Spinal cord (tissue), 10 donors: ENCODE results near the gene ADARB2. TPM values are rescaled to one million over a fixed set of nuclear protein-coding genes. Genes with fewer than 3 reads are reported as not detected.

Experiments
- DNase-seq, 6 donors: peaks; one replicate each; pipeline versions ENCODE4 v3.0.0 to v3.0.0-alpha.2; 2013 to 2015; ENCODE audit warnings: low spot score in 6 of 6, low read depth in 4 of 6
- H3K27ac ChIP-seq: one replicate; pipeline ENCODE4 v1.5.1; 2013; ENCODE audit warnings: low read depth, low read length, control low read depth
- H3K27me3 ChIP-seq: one replicate; pipeline ENCODE4 v1.6.1; 2013; ENCODE audit warnings: low read length; ENCODE audit not compliant: control insufficient read depth, insufficient read depth
- H3K36me3 ChIP-seq: one replicate; pipeline ENCODE4 v1.6.1; 2013; ENCODE audit warnings: low read length; ENCODE audit not compliant: control insufficient read depth, insufficient read depth
- H3K4me1 ChIP-seq: one replicate; pipeline ENCODE4 v1.6.1; 2013; ENCODE audit warnings: low read length; ENCODE audit not compliant: control insufficient read depth, insufficient read depth
- H3K4me3 ChIP-seq: one replicate; pipeline ENCODE4 v1.5.1; 2013; ENCODE audit warnings: low read depth, low read length, control low read depth
- H3K9me3 ChIP-seq: one replicate; pipeline ENCODE4 v1.6.1; 2013; ENCODE audit warnings: low read length; ENCODE audit not compliant: control insufficient read depth, insufficient read depth
- WGBS: methylation state at CpG from one replicate; pipeline ENCODE4 v1.1.5; 2013; ENCODE audit warnings: missing lambda C conversion rate; ENCODE audit not compliant: insufficient coverage; 5-methylcytosine and 5-hydroxymethylcytosine counted together
- polyA plus RNA-seq, 2 donors: library from polyadenylated mRNA; unstranded; fragments of 120-200 nt; gene quantifications; one replicate each; pipeline ENCODE4 v1.2.1, GENCODE V29; 2013; ENCODE audit not compliant: insufficient read length in 2 of 2
- total RNA-seq, 2 donors: library from RNA; depleted of rRNA in 1 of 2; stranded (reverse); fragments of 120-200 nt in 1 of 2; fragments of >200 nt in 1 of 2; gene quantifications; one replicate each; pipeline versions ENCODE4 v1.2.3 to v1.2.4, GENCODE V29; 2013 to 2014
- donor health status: healthy.

The ADARB2 gene
- total and polyA plus RNA-seq, 4 donors, result 4.1 to 11.2 (median 8.3) TPM

- DNase-seq, result no peak
- Histone ChIP-seq H3K4me1 (peaks cover 21% of the 10 kb centered on the region), H3K27me3 (no peaks in the 10 kb centered on the region), H3K4me3 (no peak overlapping the region), H3K9me3 (no peaks in the 10 kb centered on the region), H3K36me3 (peaks cover 6% of the 10 kb centered on the region), H3K27ac (no peak overlapping the region)
Measured at GRCh38 chr10:1669433-1669832, 67.9 kb downstream of the ADARB2 start.

- no peak for DNase-seq
- H3K27me3 ChIP-seq, result no peaks in the 10 kb centered on the region
- peaks cover 26% of the 10 kb centered on the region for H3K4me1 ChIP-seq
- H3K4me3 ChIP-seq, result no peak overlapping the region
- no peak overlapping the region for H3K27ac ChIP-seq
- H3K36me3 ChIP-seq, result peaks cover 6% of the 10 kb centered on the region
- 80% methylated on average over 2 of the region's 5 CpGs for whole genome bisulfite sequencing
- H3K9me3 ChIP-seq, result no peaks in the 10 kb centered on the region
Measured at GRCh38 chr10:1668399-1668798, 68.9 kb downstream of the ADARB2 start.

GRCh38 chr10:1667392-1667791 is 69.9 kb downstream of the ADARB2 start:
- Histone ChIP-seq H3K4me1 (peaks cover 26% of the 10 kb centered on the region), H3K27ac (no peak overlapping the region), H3K36me3 (peaks cover 4% of the 10 kb centered on the region), H3K9me3 (no peaks in the 10 kb centered on the region), H3K4me3 (no peak overlapping the region), H3K27me3 (no peaks in the 10 kb centered on the region)
- DNase-seq, result no peak

GRCh38 chr10:1666147-1666546 is 71.2 kb downstream of the ADARB2 start:
- no peaks in the 10 kb centered on the region for H3K36me3 ChIP-seq
- H3K27me3 ChIP-seq, result no peaks in the 10 kb centered on the region
- H3K4me1 ChIP-seq, result peaks cover 31% of the 10 kb centered on the region
- no peak overlapping the region for H3K4me3 ChIP-seq
- H3K27ac ChIP-seq, result no peak overlapping the region
- no peak for DNase-seq
- 92% methylated on average over 20 of the region's 20 CpGs for WGBS
- no peaks in the 10 kb centered on the region for H3K9me3 ChIP-seq

GRCh38 chr10:1665681-1666080 is 71.6 kb downstream of the ADARB2 start:
- Histone ChIP-seq H3K27ac (no peak overlapping the region), H3K27me3 (no peaks in the 10 kb centered on the region), H3K9me3 (no peaks in the 10 kb centered on the region), H3K4me3 (no peak overlapping the region), H3K36me3 (no peaks in the 10 kb centered on the region), H3K4me1 (peaks cover 29% of the 10 kb centered on the region)
- WGBS, result 96% methylated on average over 10 of the region's 10 CpGs
- DNase-seq, result no peak

GRCh38 chr10:1665021-1665661 is 72.2 kb downstream of the ADARB2 start:
- H3K4me1 ChIP-seq, result peaks cover 29% of the 10 kb centered on the region
- no peak overlapping the region for H3K4me3 ChIP-seq
- no peaks in the 10 kb centered on the region for H3K9me3 ChIP-seq
- H3K36me3 ChIP-seq, result no peaks in the 10 kb centered on the region
- WGBS, result 86% methylated on average over 19 of the region's 20 CpGs
- DNase-seq, result peak in 2 of 6 donors; percentile 9 to 72
- no peak overlapping the region for H3K27ac ChIP-seq
- H3K27me3 ChIP-seq, result no peaks in the 10 kb centered on the region

- Histone ChIP-seq H3K9me3 (no peaks in the 10 kb centered on the region), H3K27ac (peak overlapping the region; percentile 2), H3K36me3 (no peaks in the 10 kb centered on the region), H3K27me3 (no peaks in the 10 kb centered on the region), H3K4me3 (no peak overlapping the region), H3K4me1 (peaks cover 32% of the 10 kb centered on the region)
- peak in 1 of 6 donors; percentile 63 for DNase-seq
- WGBS, result 56% methylated on average over 9 of the region's 15 CpGs
Measured at GRCh38 chr10:1664333-1664964, 72.9 kb downstream of the ADARB2 start.

- H3K4me3 ChIP-seq, result no peak overlapping the region
- peaks cover 37% of the 10 kb centered on the region for H3K4me1 ChIP-seq
- H3K36me3 ChIP-seq, result no peaks in the 10 kb centered on the region
- no peaks in the 10 kb centered on the region for H3K9me3 ChIP-seq
- DNase-seq, result no peak
- H3K27me3 ChIP-seq, result no peaks in the 10 kb centered on the region
- 66% methylated on average over 8 of the region's 17 CpGs for WGBS
- H3K27ac ChIP-seq, result no peak overlapping the region
Measured at GRCh38 chr10:1663226-1663625, 74.1 kb downstream of the ADARB2 start.

- DNase-seq, result no peak
- Histone ChIP-seq H3K27ac (no peak overlapping the region), H3K9me3 (no peaks in the 10 kb centered on the region), H3K27me3 (no peaks in the 10 kb centered on the region), H3K4me1 (peaks cover 37% of the 10 kb centered on the region), H3K4me3 (no peak overlapping the region), H3K36me3 (no peaks in the 10 kb centered on the region)
- WGBS, result 86% methylated on average over 20 of the region's 20 CpGs
Measured at GRCh38 chr10:1662438-1663025, 74.8 kb downstream of the ADARB2 start.
